HG03520 (cell line): Measurements from ENCODE around the gene TMEM202.
"Not testable (repeated sequence)": the region's sequence is repeated elsewhere in the genome, so short reads cannot be mapped to it uniquely, and the experiment has no call there.

Source experiments
- ATAC-seq: cut with Tn5 transposase; IDR thresholded peaks from one replicate; pipeline ENCODE4 v1.9.1; 2021; ENCODE audit warnings: mild to moderate bottlenecking, moderate library complexity; ENCODE audit not compliant: unreplicated experiment

The TMEM202 gene, protein sequence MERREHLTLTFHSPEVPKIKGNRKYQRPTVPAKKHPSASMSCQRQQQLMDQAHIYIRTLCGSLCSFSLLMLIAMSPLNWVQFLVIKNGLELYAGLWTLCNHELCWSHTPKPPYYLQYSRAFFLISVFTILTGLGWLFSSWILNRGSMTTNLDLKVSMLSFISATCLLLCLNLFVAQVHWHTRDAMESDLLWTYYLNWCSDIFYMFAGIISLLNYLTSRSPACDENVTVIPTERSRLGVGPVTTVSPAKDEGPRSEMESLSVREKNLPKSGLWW

DNA sequence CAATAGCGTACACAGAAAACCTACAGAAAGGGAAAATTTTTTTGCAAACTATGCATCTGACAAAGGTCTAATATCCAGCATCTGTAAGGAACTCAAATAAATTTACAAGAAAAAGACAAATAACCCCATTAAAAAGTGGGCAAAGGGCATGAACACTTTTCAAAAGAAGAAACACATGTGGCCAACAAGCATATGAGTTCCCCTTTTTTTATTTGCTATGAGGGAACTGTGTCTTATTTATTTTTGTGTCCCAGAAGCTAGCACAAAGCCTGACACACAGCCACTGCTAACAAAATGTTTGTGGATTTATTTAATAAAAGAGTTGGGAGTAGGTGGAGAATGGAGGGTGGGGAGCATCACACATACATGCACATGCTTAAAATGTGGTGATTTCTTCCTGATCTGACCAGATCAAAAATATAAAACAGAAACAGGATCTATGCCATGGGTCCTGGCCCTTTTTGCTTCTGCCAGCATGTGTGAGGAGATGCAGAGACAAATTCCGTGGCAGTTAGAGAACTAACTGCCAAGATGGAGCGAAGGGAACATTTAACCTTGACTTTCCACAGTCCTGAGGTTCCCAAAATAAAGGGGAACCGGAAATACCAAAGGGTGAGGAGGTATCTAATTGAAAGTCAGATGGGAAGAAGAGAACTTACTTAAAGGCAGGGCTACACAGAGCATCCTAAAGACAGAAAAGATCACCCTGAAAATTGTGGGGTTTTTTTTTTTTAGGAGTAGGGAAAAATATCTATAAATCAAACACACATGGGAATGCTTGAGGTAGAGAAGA is at the start of gene TMEM202:
Gene TMEM202 (plus strand): TSS at position 510 of the 793 bp plus-strand sequence. CDS start 22 bp downstream, at position 532.
- ATAC-seq: no peak

GRCh38 chr15:72353266-72353665 is 44.8 kb upstream of the TMEM202 start:
- no peak for ATAC-seq

- ATAC-seq: no peak
Observed at GRCh38 chr15:72354496-72354895, 43.6 kb upstream of the TMEM202 start.

- no peak for ATAC-seq
Observed at GRCh38 chr15:72358121-72358520, 40.0 kb upstream of the TMEM202 start.

GRCh38 chr15:72358650-72359171 is 39.4 kb upstream of the TMEM202 start:
- ATAC-seq: no peak

- ATAC-seq: no peak
Observed at GRCh38 chr15:72361176-72361575, 36.9 kb upstream of the TMEM202 start.

- peak; percentile 50 for ATAC-seq
Observed at GRCh38 chr15:72365844-72366243, 32.3 kb upstream of the TMEM202 start.

DNA sequence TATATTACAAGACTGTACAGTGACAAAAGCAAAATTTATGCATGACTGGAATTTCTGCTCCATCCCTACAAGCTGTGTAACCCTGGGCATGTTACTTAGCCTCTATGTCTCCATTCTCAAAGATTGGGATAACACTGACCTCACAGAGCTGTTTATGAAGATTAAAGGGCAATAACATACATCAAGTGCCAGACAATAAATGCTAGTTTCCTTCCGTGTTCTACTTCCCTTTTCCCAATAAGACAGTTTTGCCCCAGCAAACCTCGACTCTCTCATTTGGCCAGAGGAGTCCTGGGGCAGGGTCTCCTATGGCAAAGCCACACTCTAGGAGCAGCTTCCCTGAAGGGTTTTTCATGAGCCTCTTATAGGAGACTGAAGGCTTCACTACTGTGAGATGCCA is 29.8 kb upstream of the TMEM202 start:
- no peak for ATAC-seq

- ATAC-seq: no peak
Observed at GRCh38 chr15:72368899-72369298, 29.2 kb upstream of the TMEM202 start.

- ATAC-seq: no peak
Observed at GRCh38 chr15:72369964-72370363, 28.1 kb upstream of the TMEM202 start.

DNA sequence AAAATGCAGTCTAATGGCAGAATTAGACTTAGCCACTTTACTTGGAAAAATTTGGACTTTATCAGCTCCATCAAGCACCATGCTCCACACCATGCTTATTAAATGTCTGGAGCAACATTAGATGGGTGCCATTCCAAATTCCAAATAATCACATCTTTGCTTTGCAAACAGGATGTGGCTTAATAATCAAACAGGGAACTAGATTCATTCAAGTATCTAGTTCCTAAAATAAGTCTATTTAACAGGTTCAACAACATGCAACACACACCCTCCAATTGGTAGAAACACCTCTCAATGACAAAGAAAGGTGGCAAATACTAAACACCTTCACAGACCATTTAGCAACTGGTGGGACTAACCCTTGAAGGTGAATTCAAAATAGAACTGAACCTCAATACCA is 25.7 kb upstream of the TMEM202 start:
- no peak for ATAC-seq

GRCh38 chr15:72375501-72375845 is 22.6 kb upstream of the TMEM202 start:
- ATAC-seq: peak; percentile 37

DNA sequence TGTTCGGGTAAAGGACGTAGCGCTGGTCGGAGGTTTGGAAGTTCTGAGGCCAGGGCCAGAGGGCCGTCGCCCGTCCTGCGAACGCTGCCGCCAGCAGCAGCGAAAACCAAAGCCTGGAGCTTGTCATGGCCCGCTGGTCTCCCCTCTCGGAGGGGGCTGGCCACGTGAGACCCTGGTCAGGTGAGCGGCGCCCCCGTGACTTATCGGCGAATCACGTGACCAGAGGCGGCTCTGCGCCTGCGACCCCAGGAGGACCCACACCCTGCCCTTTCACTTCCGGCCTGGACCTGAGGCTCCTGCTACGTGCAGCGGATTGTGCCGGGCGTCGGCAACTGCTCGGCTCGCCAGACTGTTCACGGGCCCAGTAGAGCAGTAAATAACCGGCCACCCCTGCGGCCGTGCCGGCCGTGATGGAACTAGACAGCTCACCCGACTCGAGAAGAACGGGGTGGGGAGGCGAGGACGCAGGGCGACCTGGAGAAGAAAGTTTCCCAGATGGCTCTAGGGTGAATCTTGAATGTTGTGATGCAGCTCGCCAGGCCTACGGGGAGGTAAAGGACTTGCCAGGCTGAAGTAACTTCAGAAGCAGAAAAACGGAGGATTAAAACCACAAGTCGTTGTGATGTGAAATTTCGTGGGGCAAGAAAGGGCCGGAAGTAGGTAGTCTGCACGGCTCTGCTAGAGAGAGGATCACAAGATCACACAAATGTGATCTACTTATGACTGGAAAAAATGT is 22.1 kb upstream of the TMEM202 start, which contains the start of gene HEXA:
Gene HEXA (minus strand): TSS at position 169 of the 736 bp plus-strand sequence. CDS start 42 bp downstream, at position 127.
- ATAC-seq: peak; percentile 81

- no peak for ATAC-seq
Observed at GRCh38 chr15:72377331-72377730, 20.8 kb upstream of the TMEM202 start.

GRCh38 chr15:72379106-72379505 is 19.0 kb upstream of the TMEM202 start:
- not testable (repeated sequence) for ATAC-seq

DNA sequence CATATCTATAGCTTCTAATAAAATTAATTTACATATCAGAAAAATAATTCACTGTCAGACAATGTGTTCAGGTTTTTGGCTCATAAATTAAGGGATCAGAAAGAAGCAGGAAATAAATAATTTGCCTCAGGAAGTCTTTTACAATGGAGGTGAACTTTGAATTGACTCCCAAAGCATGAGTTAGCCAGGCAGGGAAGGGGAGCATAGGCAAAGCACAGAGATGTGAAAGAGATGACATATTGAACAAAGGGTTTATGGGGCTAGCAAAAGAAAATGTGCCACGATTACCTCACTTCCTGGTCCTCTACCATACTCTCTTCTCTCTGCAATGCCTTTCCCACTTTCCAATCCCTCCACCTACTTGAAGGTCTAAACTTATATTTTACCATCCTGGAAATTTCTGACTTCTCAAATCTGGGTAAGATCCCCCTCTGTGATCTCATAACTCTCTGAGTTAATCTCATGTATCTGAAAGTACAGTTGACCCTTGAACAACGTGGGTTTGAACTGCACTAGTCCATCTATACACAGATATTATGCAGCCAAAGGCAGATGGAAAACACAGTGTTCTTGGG is 18.2 kb upstream of the TMEM202 start:
- ATAC-seq: no peak

GRCh38 chr15:72380743-72381142 is 17.4 kb upstream of the TMEM202 start:
- ATAC-seq: no peak

GRCh38 chr15:72382146-72382545 is 16.0 kb upstream of the TMEM202 start:
- ATAC-seq: no peak

- ATAC-seq: no peak
Observed at GRCh38 chr15:72387741-72388140, 10.4 kb upstream of the TMEM202 start.

GRCh38 chr15:72389231-72389630 is 8.9 kb upstream of the TMEM202 start:
- ATAC-seq: no peak

DNA sequence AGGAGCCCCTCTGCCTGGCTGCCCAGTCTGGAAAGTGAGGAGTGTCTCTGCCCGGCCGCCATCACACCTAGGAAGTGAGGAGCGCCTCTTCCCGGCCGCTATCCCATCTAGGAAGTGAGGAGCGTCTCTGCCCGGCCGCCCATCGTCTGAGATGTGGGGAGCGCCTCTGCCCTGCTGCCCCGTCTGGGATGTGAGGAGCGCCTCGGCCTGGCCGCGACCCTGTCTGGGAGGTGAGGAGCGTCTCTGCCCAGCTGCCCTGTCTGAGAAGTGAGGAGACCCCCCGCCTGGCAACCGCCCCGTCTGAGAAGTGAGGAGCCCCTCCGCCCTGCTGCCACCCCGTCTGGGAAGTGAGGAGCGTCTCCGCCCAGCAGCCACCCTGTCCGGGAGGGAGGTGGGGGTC is 1.8 kb upstream of the TMEM202 start:
- ATAC-seq: not testable (repeated sequence)
